Natural killer cell (primary cell): Measurements from ENCODE around the gene MRPL41. TPM values are rescaled to one million over a fixed set of nuclear protein-coding genes. Genes with fewer than 3 reads are reported as not detected.

Experiments
- ATAC-seq, 3 donors: fragments of 150-1000 bp in 2 of 3; fragments of 200-7000 bp in 1 of 3; cut with Tn5 transposase; 1 replicate in 1 of 3; 2 replicates in 2 of 3; pipeline ENCODE4 v1.10.0; 2021; ENCODE audit warnings: mild to moderate bottlenecking in 2 of 3, moderate library complexity in 2 of 3
- DNase-seq, 2 donors: peaks; one replicate each; pipeline versions ENCODE4 v3.0.0 to v3.0.0-alpha.2; 2013 to 2021; ENCODE audit warnings: mixed read lengths in 1 of 2
- H3K27ac ChIP-seq: one replicate; pipeline ENCODE4 v1.5.1; 2013; ENCODE audit warnings: mild to moderate bottlenecking, low read length
- H3K27me3 ChIP-seq: one replicate; pipeline ENCODE4 v1.6.1; 2013; ENCODE audit warnings: low read length; ENCODE audit not compliant: control insufficient read depth, insufficient read depth
- H3K36me3 ChIP-seq: one replicate; pipeline ENCODE4 v1.6.1; 2013; ENCODE audit warnings: low read length; ENCODE audit not compliant: control insufficient read depth, insufficient read depth
- H3K4me1 ChIP-seq: one replicate; pipeline ENCODE4 v1.6.1; 2013; ENCODE audit warnings: low read length; ENCODE audit not compliant: control insufficient read depth, insufficient read depth
- H3K4me3 ChIP-seq: one replicate; pipeline ENCODE4 v1.5.1; 2013; ENCODE audit warnings: low read length
- H3K9me3 ChIP-seq: one replicate; pipeline ENCODE4 v1.6.1; 2013; ENCODE audit warnings: low read length; ENCODE audit not compliant: control insufficient read depth, insufficient read depth
- H3K27ac Mint-ChIP-seq, 2 donors: one replicate each; pipeline ENCODE4 v1.8.0; 2022; ENCODE audit warnings: mild to moderate bottlenecking in 2 of 2, mixed read lengths in 2 of 2, moderate library complexity in 1 of 2
- H3K27me3 Mint-ChIP-seq, 2 donors: one replicate each; pipeline ENCODE4 v1.8.0; 2022; ENCODE audit warnings: low read depth in 2 of 2, mixed read lengths in 2 of 2
- H3K36me3 Mint-ChIP-seq: one replicate; pipeline ENCODE4 v1.8.0; 2022; ENCODE audit warnings: mixed read lengths
- H3K4me1 Mint-ChIP-seq, 2 donors: one replicate each; pipeline ENCODE4 v1.8.0; 2022; ENCODE audit warnings: mixed read lengths in 2 of 2
- H3K4me3 Mint-ChIP-seq: one replicate; pipeline ENCODE4 v1.8.0; 2022; ENCODE audit warnings: mild to moderate bottlenecking, moderate library complexity, mixed read lengths
- H3K9me3 Mint-ChIP-seq, 2 donors: one replicate each; pipeline ENCODE4 v1.8.0; 2022; ENCODE audit warnings: mixed read lengths in 2 of 2
- whole genome bisulfite sequencing: methylation state at CpG from one replicate; pipeline ENCODE4 v1.1.7; 2013; ENCODE audit warnings: missing lambda C conversion rate; ENCODE audit not compliant: insufficient coverage; 5-methylcytosine and 5-hydroxymethylcytosine counted together
- intact Hi-C: fragments of 100-400 bp; cut with micrococcal nuclease; formaldehyde crosslinking; loops from one replicate; pipeline ENCODE4 v1.14.2; 2022
- total RNA-seq, 4 donors: library from RNA; stranded (reverse); fragments of 120-200 nt in 1 of 4; gene quantifications; one replicate each; pipeline versions ENCODE4 v1.2.3 to v1.2.4, GENCODE V29; 2013 to 2022
- TF ChIP-seq, protein P1 (sequence below): fragments of 200-600 bp; IDR thresholded peaks from one replicate; pipeline ENCODE4 v1.8.0; 2022; ENCODE audit warnings: antibody characterized with exemption

The MRPL41 gene
- total RNA-seq, 3 donors from 2014 or later (not counting 1 experiment from before 2014, with no cell fraction given): 11.5 to 17.9 (median 16.8) TPM

- 95% methylated on average over 10 of the region's 10 CpGs for WGBS
- H3K36me3 Mint-ChIP-seq: peaks cover 10% of the 10 kb centered on the region
- H3K27me3 Mint-ChIP-seq: no peaks in the 10 kb centered on the region
- H3K9me3 Mint-ChIP-seq: no peaks in the 10 kb centered on the region
- ATAC-seq (no peak), DNase-seq (no peak)
- TF ChIP-seq, protein P1, sequence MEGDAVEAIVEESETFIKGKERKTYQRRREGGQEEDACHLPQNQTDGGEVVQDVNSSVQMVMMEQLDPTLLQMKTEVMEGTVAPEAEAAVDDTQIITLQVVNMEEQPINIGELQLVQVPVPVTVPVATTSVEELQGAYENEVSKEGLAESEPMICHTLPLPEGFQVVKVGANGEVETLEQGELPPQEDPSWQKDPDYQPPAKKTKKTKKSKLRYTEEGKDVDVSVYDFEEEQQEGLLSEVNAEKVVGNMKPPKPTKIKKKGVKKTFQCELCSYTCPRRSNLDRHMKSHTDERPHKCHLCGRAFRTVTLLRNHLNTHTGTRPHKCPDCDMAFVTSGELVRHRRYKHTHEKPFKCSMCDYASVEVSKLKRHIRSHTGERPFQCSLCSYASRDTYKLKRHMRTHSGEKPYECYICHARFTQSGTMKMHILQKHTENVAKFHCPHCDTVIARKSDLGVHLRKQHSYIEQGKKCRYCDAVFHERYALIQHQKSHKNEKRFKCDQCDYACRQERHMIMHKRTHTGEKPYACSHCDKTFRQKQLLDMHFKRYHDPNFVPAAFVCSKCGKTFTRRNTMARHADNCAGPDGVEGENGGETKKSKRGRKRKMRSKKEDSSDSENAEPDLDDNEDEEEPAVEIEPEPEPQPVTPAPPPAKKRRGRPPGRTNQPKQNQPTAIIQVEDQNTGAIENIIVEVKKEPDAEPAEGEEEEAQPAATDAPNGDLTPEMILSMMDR: no peak
- Histone ChIP-seq H3K4me3 (no peak overlapping the region), H3K36me3 (peaks cover 19% of the 10 kb centered on the region), H3K27ac (no peak overlapping the region), H3K4me1 (peaks cover 20% of the 10 kb centered on the region), H3K9me3 (no peaks in the 10 kb centered on the region), H3K27me3 (no peaks in the 10 kb centered on the region)
- peaks cover 28 to 31% of the 10 kb centered on the region in 2 donors for H3K4me1 Mint-ChIP-seq
- intact Hi-C loops: no loop called here
- no peak overlapping the region for H3K4me3 Mint-ChIP-seq
- no peak overlapping the region for H3K27ac Mint-ChIP-seq
Measured at GRCh38 chr9:137574192-137574591, 22.5 kb downstream of the MRPL41 start.

DNA sequence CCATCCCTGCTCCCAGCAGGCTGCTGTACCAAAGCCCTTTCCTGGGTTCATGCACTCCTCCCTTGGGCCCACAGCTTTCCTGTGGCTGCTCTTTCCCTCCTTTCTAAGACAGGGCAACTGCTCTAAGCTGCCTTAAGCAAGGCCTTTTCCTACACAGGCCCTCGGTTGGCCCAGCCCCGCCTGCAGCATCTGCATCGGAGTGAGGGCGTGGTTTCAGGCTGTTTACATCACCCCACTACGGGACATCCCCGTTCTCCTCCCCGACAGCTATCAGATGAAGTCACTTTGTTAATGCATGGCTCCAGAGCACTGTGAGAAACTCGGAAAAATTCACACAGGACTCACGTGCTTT, 23.7 kb downstream of the MRPL41 start:
- H3K36me3 Mint-ChIP-seq: peaks cover 10% of the 10 kb centered on the region
- H3K36me3 ChIP-seq: peaks cover 19% of the 10 kb centered on the region
- H3K9me3 ChIP-seq: no peaks in the 10 kb centered on the region
- no peak overlapping the region for H3K4me3 Mint-ChIP-seq
- H3K4me1 ChIP-seq: peaks cover 23% of the 10 kb centered on the region
- ATAC-seq: no peak
- peak in 1 of 2 donors; percentile 32 for DNase-seq
- intact Hi-C loops: no loop called here
- 93% methylated on average over 9 of the region's 9 CpGs for WGBS
- H3K9me3 Mint-ChIP-seq: no peaks in the 10 kb centered on the region
- no peak overlapping the region for H3K27ac ChIP-seq
- H3K27me3 Mint-ChIP-seq: no peaks in the 10 kb centered on the region
- TF ChIP-seq, protein P1: no peak
- H3K27ac Mint-ChIP-seq: peak overlapping the region in 1 of 2 donors; percentile 59
- H3K4me3 ChIP-seq: no peak overlapping the region
- peaks cover 28 to 32% of the 10 kb centered on the region in 2 donors for H3K4me1 Mint-ChIP-seq
- no peaks in the 10 kb centered on the region for H3K27me3 ChIP-seq

GRCh38 chr9:137575716-137576411, 24.2 kb downstream of the MRPL41 start:
- peaks cover 10% of the 10 kb centered on the region for H3K36me3 Mint-ChIP-seq
- WGBS: 73% methylated on average over 12 of the region's 12 CpGs
- TF ChIP-seq, protein P1: no peak
- no peaks in the 10 kb centered on the region for H3K27me3 Mint-ChIP-seq
- H3K4me3 ChIP-seq: no peak overlapping the region
- peak overlapping the region; percentile 49 for H3K4me3 Mint-ChIP-seq
- no peak overlapping the region for H3K27ac ChIP-seq
- H3K9me3 ChIP-seq: no peaks in the 10 kb centered on the region
- peaks cover 26 to 28% of the 10 kb centered on the region in 2 donors for H3K4me1 Mint-ChIP-seq
- peaks cover 19% of the 10 kb centered on the region for H3K36me3 ChIP-seq
- H3K9me3 Mint-ChIP-seq: no peaks in the 10 kb centered on the region
- ATAC-seq (no peak), DNase-seq (no peak)
- peaks cover 23% of the 10 kb centered on the region for H3K4me1 ChIP-seq
- H3K27ac Mint-ChIP-seq: peak overlapping the region in 1 of 2 donors; percentile 59
- intact Hi-C loops: no loop called here
- H3K27me3 ChIP-seq: no peaks in the 10 kb centered on the region
